ENCODE measurements around the gene TCF3.
A peak's percentile ranks its signal among the peaks of the same experiment; 100 is the strongest.
"Not testable (repeated sequence)": the region's sequence is repeated elsewhere in the genome, so short reads cannot be mapped to it uniquely, and the experiment has no call there.

The TCF3 gene

DNA sequence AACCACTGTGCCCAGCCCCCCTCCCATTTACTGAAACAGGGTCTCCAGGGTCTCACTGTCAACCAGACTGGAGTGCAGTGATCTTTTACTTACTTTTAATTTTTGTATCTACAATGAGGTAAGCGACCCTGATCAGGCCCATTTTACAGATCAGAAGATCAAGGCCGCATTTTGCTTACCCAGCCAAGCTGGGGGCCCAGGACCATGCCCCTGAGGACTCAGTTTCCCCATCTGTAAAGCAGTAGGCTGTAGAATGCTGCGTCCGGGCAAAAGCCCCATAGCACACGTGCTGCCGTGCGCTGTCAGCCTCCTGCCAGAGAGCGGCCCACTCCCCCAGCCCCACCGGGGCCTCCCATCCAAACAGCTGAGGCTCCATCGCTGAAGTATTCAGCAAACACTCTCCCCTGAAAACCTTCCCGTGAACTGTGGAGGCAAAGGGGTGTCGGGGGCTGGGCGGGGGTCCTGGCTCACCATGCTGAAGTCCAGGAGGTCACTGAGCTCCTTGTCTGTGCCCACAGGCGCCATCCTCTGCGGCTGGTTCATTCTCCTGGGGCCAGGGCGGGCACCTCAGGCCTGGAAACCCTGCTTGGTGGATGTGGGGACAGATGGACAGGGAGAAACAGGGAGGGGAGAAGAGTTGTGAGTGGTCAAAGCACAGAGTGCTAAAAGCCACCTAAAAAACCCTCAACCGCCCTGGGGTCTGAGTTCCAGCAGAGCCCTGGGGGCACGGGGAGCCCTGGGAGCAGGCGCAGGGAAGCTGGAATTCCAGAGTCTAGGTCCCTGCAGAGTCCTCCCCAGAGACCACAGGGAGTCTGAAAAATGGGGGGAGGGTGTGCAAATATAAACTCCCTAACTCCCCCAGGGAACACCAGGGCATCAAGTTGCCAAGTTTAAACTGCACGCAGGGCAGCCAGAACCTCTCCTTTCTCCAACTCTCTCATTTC lies 2.4 kb downstream of the TCF3 start:
- Mint-ChIP-seq H3K4me1 (ENCODE audit: low read depth) (peaks cover 19% of the 10 kb centered on the region), H3K27me3 (no peaks in the 10 kb centered on the region), H3K4me3 (peak overlapping the region; percentile 93), H3K36me3 (no peaks in the 10 kb centered on the region), H3K9me3 (ENCODE audit: low read depth) (no peaks in the 10 kb centered on the region), H3K27ac (peak overlapping the region; percentile 90)

DNA sequence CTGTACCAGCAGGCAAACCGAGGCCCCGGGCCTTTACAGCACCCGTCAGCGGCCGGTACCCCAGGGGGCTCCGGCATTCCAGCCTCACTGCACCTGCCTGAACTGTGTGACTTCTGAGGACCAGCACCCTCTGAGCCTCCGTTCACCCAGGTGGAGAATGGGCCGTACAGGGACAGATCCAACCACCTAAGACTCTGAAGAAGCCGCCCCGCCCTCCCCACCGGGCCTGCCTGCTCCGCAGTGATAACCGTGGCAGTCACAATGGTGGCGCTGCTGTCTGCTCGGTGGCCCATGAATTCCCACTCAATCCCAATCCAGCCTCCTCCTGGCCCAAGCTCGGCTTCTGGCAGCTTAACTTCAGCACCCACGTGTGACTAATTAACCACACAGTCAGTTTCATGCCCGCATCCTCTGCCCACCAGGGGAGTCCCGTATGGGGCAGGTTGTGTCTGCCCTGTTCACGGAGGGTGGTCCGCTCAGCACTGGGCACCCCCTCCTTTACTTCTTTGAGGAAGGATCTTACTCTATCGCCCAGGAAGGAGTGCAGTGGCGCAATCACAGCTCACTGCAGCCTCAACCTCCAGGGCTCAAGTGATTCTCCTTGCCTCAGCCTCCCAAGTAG lies 3.4 kb downstream of the TCF3 start:
- H3K27ac Mint-ChIP-seq = no peak overlapping the region
- H3K4me3 Mint-ChIP-seq = no peak overlapping the region
- H3K9me3 Mint-ChIP-seq (ENCODE audit: low read depth) = no peaks in the 10 kb centered on the region
- no peaks in the 10 kb centered on the region for H3K27me3 Mint-ChIP-seq
- H3K36me3 Mint-ChIP-seq = no peaks in the 10 kb centered on the region
- peaks cover 19% of the 10 kb centered on the region for H3K4me1 Mint-ChIP-seq (ENCODE audit: low read depth)

GRCh38 chr19:1648459-1648849 lies 4.0 kb downstream of the TCF3 start:
- H3K27me3 Mint-ChIP-seq = no peaks in the 10 kb centered on the region
- H3K27ac Mint-ChIP-seq = no peak overlapping the region
- no peaks in the 10 kb centered on the region for H3K36me3 Mint-ChIP-seq
- H3K4me1 Mint-ChIP-seq (ENCODE audit: low read depth) = peaks cover 19% of the 10 kb centered on the region
- no peaks in the 10 kb centered on the region for H3K9me3 Mint-ChIP-seq (ENCODE audit: low read depth)
- no peak overlapping the region for H3K4me3 Mint-ChIP-seq

DNA sequence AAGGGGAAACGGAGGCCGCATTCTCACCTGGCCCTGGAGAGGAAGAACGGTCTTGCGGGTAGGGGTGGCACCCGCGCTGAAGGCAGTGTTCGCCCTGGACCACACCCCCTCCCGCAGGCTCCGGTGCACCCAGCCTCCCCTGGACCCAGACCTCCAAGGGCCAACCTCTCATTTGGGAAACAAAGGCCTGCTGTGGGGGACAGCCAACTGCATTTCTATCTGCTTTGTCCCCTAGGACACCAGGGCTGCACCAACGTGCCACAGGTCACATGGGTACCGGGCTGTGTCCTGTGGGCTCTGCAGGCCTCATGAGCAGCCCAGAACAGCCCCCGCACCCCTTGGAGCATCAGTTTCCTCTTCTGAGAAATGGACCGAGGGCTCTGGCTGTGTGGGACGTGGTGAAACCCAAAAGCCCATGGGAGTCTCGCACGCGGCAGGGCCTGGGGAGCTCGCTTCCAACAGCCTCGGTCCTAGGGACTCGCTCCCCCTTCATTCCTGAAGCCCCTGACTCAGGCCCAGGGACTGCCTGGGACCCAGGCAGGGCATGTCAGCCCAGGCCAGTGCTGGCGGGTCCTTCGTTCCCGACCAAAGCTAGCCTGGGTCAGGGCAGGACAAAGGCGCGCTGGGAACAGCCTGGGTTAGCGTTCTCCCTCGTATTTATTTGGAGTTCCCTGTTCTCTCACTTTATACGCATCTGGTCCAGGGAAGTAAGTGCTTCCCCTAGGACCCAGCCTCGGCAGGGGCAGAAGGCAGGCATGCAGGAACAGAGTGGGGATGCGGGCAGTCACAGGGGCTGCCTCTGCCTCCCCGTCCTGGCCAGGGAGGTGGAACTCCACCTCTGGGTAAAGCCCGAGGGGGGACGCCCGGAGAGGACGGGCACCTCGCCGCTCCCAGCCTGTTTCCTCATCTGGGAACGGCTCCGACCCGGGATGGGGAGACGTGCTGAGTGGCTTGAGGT lies 4.6 kb downstream of the TCF3 start:
- Mint-ChIP-seq H3K4me3 (no peak overlapping the region), H3K27me3 (no peaks in the 10 kb centered on the region), H3K36me3 (no peaks in the 10 kb centered on the region), H3K4me1 (ENCODE audit: low read depth) (peaks cover 17% of the 10 kb centered on the region), H3K27ac (no peak overlapping the region), H3K9me3 (ENCODE audit: low read depth) (no peaks in the 10 kb centered on the region)

DNA sequence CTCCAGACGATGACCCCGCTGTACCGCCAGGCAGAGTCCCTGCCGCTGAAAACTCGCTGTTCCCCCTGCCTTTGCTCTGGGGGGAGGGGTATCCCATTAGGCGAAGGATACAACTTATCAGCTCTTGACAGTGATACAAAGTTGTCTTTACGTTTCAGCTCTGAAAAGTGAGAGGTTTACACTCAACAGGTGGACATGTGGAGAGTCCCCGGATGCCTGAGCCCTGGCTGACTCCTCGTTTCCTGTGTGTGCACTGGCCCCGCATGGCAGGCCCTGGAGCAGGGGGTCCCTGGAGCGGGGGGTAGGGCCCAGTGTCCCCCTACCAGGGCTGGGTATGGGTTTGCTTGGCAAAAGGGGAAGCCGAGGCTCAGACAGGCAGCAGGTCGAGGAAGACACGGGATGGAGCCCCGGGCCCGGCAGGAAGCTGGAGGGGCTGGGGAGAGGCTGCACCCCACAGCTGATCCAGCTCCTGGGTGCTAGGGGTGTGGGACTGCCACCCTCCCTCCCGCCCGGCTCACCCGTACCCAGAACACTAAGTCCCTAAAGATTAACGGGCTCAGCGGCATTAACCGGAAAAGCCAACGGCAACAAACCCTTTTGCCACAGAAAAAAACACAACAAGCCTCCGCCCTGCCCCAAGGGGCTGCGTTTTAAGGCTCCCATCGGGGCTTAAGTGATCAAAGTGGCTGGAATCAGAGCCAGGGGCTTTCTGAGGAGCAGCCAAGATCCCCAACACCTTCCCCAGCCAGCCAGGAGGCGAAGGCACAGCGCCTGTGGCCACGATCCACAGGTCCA lies 5.6 kb downstream of the TCF3 start:
- no peaks in the 10 kb centered on the region for H3K27me3 Mint-ChIP-seq
- H3K27ac Mint-ChIP-seq = no peak overlapping the region
- H3K36me3 Mint-ChIP-seq = no peaks in the 10 kb centered on the region
- H3K4me1 Mint-ChIP-seq (ENCODE audit: low read depth) = peaks cover 17% of the 10 kb centered on the region
- no peaks in the 10 kb centered on the region for H3K9me3 Mint-ChIP-seq (ENCODE audit: low read depth)
- H3K4me3 Mint-ChIP-seq = no peak overlapping the region

- Mint-ChIP-seq H3K36me3 (no peaks in the 10 kb centered on the region), H3K4me1 (ENCODE audit: low read depth) (peaks cover 15% of the 10 kb centered on the region), H3K9me3 (ENCODE audit: low read depth) (no peaks in the 10 kb centered on the region), H3K27ac (no peak overlapping the region), H3K27me3 (no peaks in the 10 kb centered on the region), H3K4me3 (no peak overlapping the region)
Measured at GRCh38 chr19:1646149-1646548, 6.3 kb downstream of the TCF3 start.

DNA sequence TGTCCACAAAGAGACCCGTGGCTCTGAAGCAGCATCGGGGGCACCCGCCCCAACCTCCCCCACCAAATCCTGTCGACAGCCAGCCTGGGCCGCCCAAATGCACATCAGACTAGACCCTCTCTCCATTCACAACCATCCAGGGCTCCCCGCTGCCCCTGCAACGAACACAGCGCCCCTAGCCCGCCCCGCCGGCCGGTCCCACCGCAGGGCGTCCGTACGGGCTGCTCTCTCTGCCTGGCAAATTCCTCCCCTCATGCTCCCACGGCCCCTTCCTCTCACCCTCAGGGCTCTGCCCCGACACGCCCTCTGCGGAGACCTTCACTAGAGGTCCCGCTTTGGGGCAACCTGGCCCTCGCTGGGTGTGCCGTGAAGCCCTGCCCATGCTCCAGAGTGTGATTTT lies 7.1 kb downstream of the TCF3 start:
- no peak overlapping the region for H3K4me3 Mint-ChIP-seq
- no peaks in the 10 kb centered on the region for H3K36me3 Mint-ChIP-seq
- peaks cover 9% of the 10 kb centered on the region for H3K4me1 Mint-ChIP-seq (ENCODE audit: low read depth)
- no peaks in the 10 kb centered on the region for H3K27me3 Mint-ChIP-seq
- H3K9me3 Mint-ChIP-seq (ENCODE audit: low read depth) = no peaks in the 10 kb centered on the region
- H3K27ac Mint-ChIP-seq = no peak overlapping the region

DNA sequence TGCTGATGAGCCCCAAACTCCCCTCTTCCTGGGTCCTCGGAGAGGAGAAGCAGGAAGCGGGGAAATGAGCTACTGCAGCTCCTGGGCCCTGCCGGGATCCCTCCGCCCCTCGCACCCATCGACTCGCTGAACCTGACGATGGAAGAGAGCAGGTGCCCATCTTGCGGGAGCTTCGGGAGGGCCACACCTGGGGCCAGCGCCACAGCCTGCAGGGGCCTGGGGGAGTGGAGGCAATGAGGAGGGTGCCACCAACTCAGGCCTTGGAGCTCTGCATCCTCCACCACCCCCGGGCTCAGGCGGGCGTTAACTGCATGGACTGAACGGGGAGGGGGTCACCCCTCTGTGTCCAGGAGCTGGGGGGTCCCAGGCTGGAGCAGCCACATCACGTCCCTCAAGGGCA lies 8.3 kb downstream of the TCF3 start:
- H3K27ac Mint-ChIP-seq = no peak overlapping the region
- H3K27me3 Mint-ChIP-seq = no peaks in the 10 kb centered on the region
- H3K9me3 Mint-ChIP-seq (ENCODE audit: low read depth) = no peaks in the 10 kb centered on the region
- H3K4me3 Mint-ChIP-seq = no peak overlapping the region
- no peaks in the 10 kb centered on the region for H3K36me3 Mint-ChIP-seq
- H3K4me1 Mint-ChIP-seq (ENCODE audit: low read depth) = peaks cover 5% of the 10 kb centered on the region

DNA sequence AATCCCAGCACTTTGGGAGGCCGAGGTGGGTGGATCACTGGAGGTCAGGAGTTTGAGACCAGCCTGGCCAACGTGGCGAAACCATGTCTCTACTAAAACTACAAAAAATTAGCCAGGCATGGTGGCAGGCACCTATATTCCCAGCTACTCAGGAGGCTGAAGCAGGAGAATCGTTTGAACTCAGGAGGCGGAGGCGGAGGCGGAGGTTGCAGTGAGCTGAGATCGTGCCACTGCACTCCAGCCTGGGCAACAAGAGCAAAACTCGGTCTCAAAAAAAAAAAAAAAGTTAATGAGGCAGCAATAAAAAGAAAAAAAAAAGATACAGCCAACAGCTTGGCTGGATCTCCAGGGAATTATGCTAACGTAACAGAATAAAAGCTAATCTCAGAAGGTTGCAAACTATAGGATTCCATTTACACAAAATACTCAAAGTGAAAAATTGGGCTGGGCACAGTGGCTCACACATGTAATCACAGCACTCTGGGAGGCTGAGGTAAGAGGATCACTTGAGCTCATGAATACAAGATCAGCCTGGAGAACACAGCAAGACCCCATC lies 11.4 kb downstream of the TCF3 start:
- H3K4me1 Mint-ChIP-seq (ENCODE audit: low read depth); H3K9me3 Mint-ChIP-seq (ENCODE audit: low read depth); H3K27ac Mint-ChIP-seq; H3K4me3 Mint-ChIP-seq; H3K27me3 Mint-ChIP-seq; H3K36me3 Mint-ChIP-seq: not testable (repeated sequence)

- Mint-ChIP-seq H3K4me1 (ENCODE audit: low read depth) (peaks cover 7% of the 10 kb centered on the region), H3K4me3 (no peak overlapping the region)
Measured at GRCh38 chr19:1636325-1637236, 15.8 kb downstream of the TCF3 start.

DNA sequence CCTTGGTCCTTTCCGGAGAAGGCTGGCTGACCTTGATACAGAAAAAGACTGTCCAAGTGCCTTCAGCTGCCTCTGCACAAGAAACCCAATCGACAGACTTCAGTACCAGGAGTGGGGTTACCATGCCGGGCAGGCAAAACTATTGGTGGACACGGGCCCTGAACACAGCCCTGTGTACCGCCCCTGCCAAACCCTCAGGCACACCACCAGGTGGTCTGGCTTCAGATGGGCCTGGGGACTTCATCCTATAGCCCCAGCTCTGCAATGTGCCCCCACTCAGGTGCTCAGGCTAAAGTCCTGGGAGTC lies 17.5 kb downstream of the TCF3 start:
- H3K36me3 Mint-ChIP-seq = peaks cover 6% of the 10 kb centered on the region

More at GRCh38 chr19:1636325-1637236, 15.8 kb downstream of the TCF3 start:
- no peak overlapping the region for H3K27ac Mint-ChIP-seq
- no peaks in the 10 kb centered on the region for H3K27me3 Mint-ChIP-seq
- no peaks in the 10 kb centered on the region for H3K9me3 Mint-ChIP-seq (ENCODE audit: low read depth)
- peaks cover 6% of the 10 kb centered on the region for H3K36me3 Mint-ChIP-seq

GRCh38 chr19:1634242-1634937 lies 18.0 kb downstream of the TCF3 start:
- no peaks in the 10 kb centered on the region for H3K9me3 Mint-ChIP-seq (ENCODE audit: low read depth)
- peaks cover 6% of the 10 kb centered on the region for H3K36me3 Mint-ChIP-seq
- no peaks in the 10 kb centered on the region for H3K27me3 Mint-ChIP-seq
- H3K4me3 Mint-ChIP-seq = no peak overlapping the region
- no peak overlapping the region for H3K27ac Mint-ChIP-seq
- H3K4me1 Mint-ChIP-seq (ENCODE audit: low read depth) = peaks cover 5% of the 10 kb centered on the region

More for the DNA sequence above, 17.5 kb downstream of the TCF3 start:
- no peaks in the 10 kb centered on the region for H3K9me3 Mint-ChIP-seq (ENCODE audit: low read depth)
- H3K4me1 Mint-ChIP-seq (ENCODE audit: low read depth) = peaks cover 7% of the 10 kb centered on the region
- no peaks in the 10 kb centered on the region for H3K27me3 Mint-ChIP-seq
- no peak overlapping the region for H3K4me3 Mint-ChIP-seq
- H3K27ac Mint-ChIP-seq = no peak overlapping the region

DNA sequence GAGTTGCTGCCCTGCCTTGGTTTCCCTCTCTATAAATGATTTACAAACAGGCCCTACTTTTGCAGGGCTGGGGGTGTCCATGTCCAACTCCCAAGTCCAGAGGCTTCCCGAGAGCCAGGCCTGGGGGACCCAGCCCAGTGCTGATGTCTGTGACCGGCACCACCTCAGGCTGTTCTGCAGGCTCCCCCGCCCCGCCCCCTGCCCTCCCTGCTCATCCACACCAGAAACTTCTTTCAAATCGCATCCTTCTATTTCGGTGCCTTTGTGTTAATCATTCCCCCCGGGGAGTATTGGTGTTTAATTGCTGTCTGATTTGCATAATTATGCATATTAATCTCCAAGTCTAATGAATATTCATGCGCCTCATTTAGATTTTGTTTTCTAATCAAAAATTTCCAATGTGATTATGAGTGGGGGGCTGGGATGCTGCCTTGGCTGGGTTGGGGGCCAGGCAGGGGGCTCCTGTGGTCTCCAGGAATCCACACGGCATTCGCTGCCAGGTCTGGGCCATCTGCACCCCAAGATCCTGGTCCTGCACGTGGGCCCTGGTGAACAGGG lies 19.1 kb downstream of the TCF3 start:
- H3K9me3 Mint-ChIP-seq (ENCODE audit: low read depth) = no peaks in the 10 kb centered on the region
- H3K36me3 Mint-ChIP-seq = peaks cover 2% of the 10 kb centered on the region
- no peak overlapping the region for H3K4me3 Mint-ChIP-seq
- no peaks in the 10 kb centered on the region for H3K27me3 Mint-ChIP-seq
- H3K4me1 Mint-ChIP-seq (ENCODE audit: low read depth) = peaks cover 2% of the 10 kb centered on the region
- H3K27ac Mint-ChIP-seq = no peak overlapping the region

Data from activated naive CD8-positive, alpha-beta T cell (primary cell).